Mucosa of rectum (tissue), 2 donors: ENCODE measurements around the gene CERK.

Source experiments
- H3K27ac ChIP-seq, 2 donors: one replicate each; pipeline ENCODE4 v1.7.0; 2013; ENCODE audit warnings: inconsistent platforms in 2 of 2, low read depth in 2 of 2, low read length in 2 of 2
- H3K27me3 ChIP-seq, 2 donors: one replicate each; pipeline ENCODE4 v1.7.0; 2013; ENCODE audit warnings: low read length in 2 of 2; ENCODE audit not compliant: control insufficient read depth in 2 of 2, insufficient read depth in 2 of 2
- H3K36me3 ChIP-seq, 2 donors: one replicate each; pipeline ENCODE4 v1.7.0; 2013; ENCODE audit warnings: low read length in 2 of 2; ENCODE audit not compliant: control insufficient read depth in 2 of 2, insufficient read depth in 2 of 2
- H3K4me1 ChIP-seq, 2 donors: one replicate each; pipeline ENCODE4 v1.7.0; 2013; ENCODE audit warnings: low read length in 2 of 2, mild to moderate bottlenecking in 1 of 2; ENCODE audit not compliant: control insufficient read depth in 2 of 2, insufficient read depth in 2 of 2
- H3K4me3 ChIP-seq, 2 donors: one replicate each; pipeline ENCODE4 v1.7.0; 2013; ENCODE audit warnings: low read length in 2 of 2
- H3K9ac ChIP-seq, 2 donors: one replicate each; pipeline ENCODE4 v1.7.0; 2013; ENCODE audit warnings: low read length in 2 of 2, low read depth in 1 of 2, mild to moderate bottlenecking in 1 of 2
- H3K9me3 ChIP-seq, 2 donors: one replicate each; pipeline ENCODE4 v1.7.0; 2013; ENCODE audit warnings: low read length in 2 of 2; ENCODE audit not compliant: control insufficient read depth in 2 of 2
- donor health status: healthy.
- donor health status: Normal muscosa, but diverticular disease.

The CERK gene

GRCh38 chr22:46682011-46682731 is 55.9 kb downstream of the CERK start:
- H3K9ac ChIP-seq: no peak overlapping the region
- no peaks in the 10 kb centered on the region for H3K27me3 ChIP-seq
- H3K9me3 ChIP-seq: no peaks in the 10 kb centered on the region
- H3K4me1 ChIP-seq: peaks cover 26 to 31% of the 10 kb centered on the region in 2 donors
- H3K4me3 ChIP-seq: no peak overlapping the region
- no peak overlapping the region for H3K27ac ChIP-seq
- H3K36me3 ChIP-seq: peaks cover 7 to 19% of the 10 kb centered on the region in 2 donors

GRCh38 chr22:46681010-46681409 is 57.0 kb downstream of the CERK start:
- no peaks in the 10 kb centered on the region for H3K27me3 ChIP-seq
- no peak overlapping the region for H3K9ac ChIP-seq
- H3K4me3 ChIP-seq: no peak overlapping the region
- peaks cover 13 to 21% of the 10 kb centered on the region in 2 donors for H3K36me3 ChIP-seq
- no peak overlapping the region for H3K27ac ChIP-seq
- H3K9me3 ChIP-seq: no peaks in the 10 kb centered on the region
- H3K4me1 ChIP-seq: peaks cover 18 to 21% of the 10 kb centered on the region in 2 donors

- no peak overlapping the region for H3K4me3 ChIP-seq
- H3K4me1 ChIP-seq: peaks cover 9% of the 10 kb centered on the region in 2 donors
- H3K27me3 ChIP-seq: no peaks in the 10 kb centered on the region
- no peaks in the 10 kb centered on the region for H3K9me3 ChIP-seq
- H3K27ac ChIP-seq: no peak overlapping the region
- H3K36me3 ChIP-seq: peaks cover 21 to 29% of the 10 kb centered on the region in 2 donors
- H3K9ac ChIP-seq: no peak overlapping the region
These were observed 58.3 kb downstream of the CERK start for GRCh38 chr22:46679706-46680269.

- H3K4me3 ChIP-seq: no peak overlapping the region
- H3K36me3 ChIP-seq: peaks cover 27 to 35% of the 10 kb centered on the region in 2 donors
- no peak overlapping the region for H3K27ac ChIP-seq
- H3K9ac ChIP-seq: no peak overlapping the region
- no peaks in the 10 kb centered on the region for H3K9me3 ChIP-seq
- H3K4me1 ChIP-seq: peaks cover 1% of the 10 kb centered on the region in 2 donors
- no peaks in the 10 kb centered on the region for H3K27me3 ChIP-seq
These were observed 59.0 kb downstream of the CERK start for GRCh38 chr22:46678785-46679700.

- Histone ChIP-seq H3K36me3 (peaks cover 34 to 42% of the 10 kb centered on the region in 2 donors), H3K27ac (no peak overlapping the region), H3K4me1 (no peaks in the 10 kb centered on the region), H3K27me3 (no peaks in the 10 kb centered on the region), H3K9me3 (no peaks in the 10 kb centered on the region), H3K9ac (no peak overlapping the region), H3K4me3 (no peak overlapping the region)
These were observed 59.9 kb downstream of the CERK start for GRCh38 chr22:46678003-46678657.

- no peak overlapping the region for H3K4me3 ChIP-seq
- peaks cover 2 to 4% of the 10 kb centered on the region in 2 donors for H3K4me1 ChIP-seq
- H3K9ac ChIP-seq: no peak overlapping the region
- peaks cover 34 to 44% of the 10 kb centered on the region in 2 donors for H3K36me3 ChIP-seq
- H3K9me3 ChIP-seq: no peaks in the 10 kb centered on the region
- H3K27me3 ChIP-seq: no peaks in the 10 kb centered on the region
- H3K27ac ChIP-seq: no peak overlapping the region
These were observed 60.6 kb downstream of the CERK start for GRCh38 chr22:46677323-46678002.

GRCh38 chr22:46676881-46677280 is 61.2 kb downstream of the CERK start:
- no peak overlapping the region for H3K27ac ChIP-seq
- H3K4me1 ChIP-seq: peaks cover 6 to 8% of the 10 kb centered on the region in 2 donors
- H3K36me3 ChIP-seq: peaks cover 34 to 42% of the 10 kb centered on the region in 2 donors

GRCh38 chr22:46676479-46676878 is 61.6 kb downstream of the CERK start:
- no peaks in the 10 kb centered on the region for H3K9me3 ChIP-seq
- H3K36me3 ChIP-seq: peaks cover 34 to 42% of the 10 kb centered on the region in 2 donors
- no peak overlapping the region for H3K4me3 ChIP-seq
- H3K9ac ChIP-seq: no peak overlapping the region
- H3K4me1 ChIP-seq: peaks cover 8 to 11% of the 10 kb centered on the region in 2 donors
- no peak overlapping the region for H3K27ac ChIP-seq
- H3K27me3 ChIP-seq: no peaks in the 10 kb centered on the region

More at GRCh38 chr22:46676881-46677280, 61.2 kb downstream of the CERK start:
- no peak overlapping the region for H3K9ac ChIP-seq
- no peaks in the 10 kb centered on the region for H3K9me3 ChIP-seq
- H3K27me3 ChIP-seq: no peaks in the 10 kb centered on the region
- H3K4me3 ChIP-seq: no peak overlapping the region

GRCh38 chr22:46675938-46676337 is 62.1 kb downstream of the CERK start:
- Histone ChIP-seq H3K4me3 (no peak overlapping the region), H3K4me1 (peaks cover 8 to 11% of the 10 kb centered on the region in 2 donors), H3K9ac (no peak overlapping the region), H3K27me3 (no peaks in the 10 kb centered on the region), H3K9me3 (no peaks in the 10 kb centered on the region), H3K36me3 (peaks cover 34 to 42% of the 10 kb centered on the region in 2 donors), H3K27ac (no peak overlapping the region)
